HepG2 (cell line): ENCODE measurements around the gene COMT.

ENCODE experiments used
- MZF1 ChIP-seq: sonication (generic); formaldehyde crosslinking; IDR thresholded peaks from 2 replicates; pipeline ENCODE4 v1.8.1; 2023; ENCODE audit warnings: mild to moderate bottlenecking, missing genetic modification reagents, borderline replicate concordance
- POLR2A ChIP-seq, 2 experiments: IDR thresholded peaks; 2 replicates each; pipeline ENCODE4 v1.6.1; 2011; ENCODE audit warnings: low read depth in 2 of 2, low read length in 2 of 2, mild to moderate bottlenecking in 1 of 2, moderate library complexity in 1 of 2; ENCODE audit not compliant: insufficient read depth in 1 of 2
- SMC3 ChIP-seq: IDR thresholded peaks from 2 replicates; pipeline ENCODE4 v1.6.1; 2011; ENCODE audit warnings: low read length, improper control_type of control experiment
- SNAPC5 ChIP-seq: sonication (generic); formaldehyde crosslinking; IDR thresholded peaks from 2 replicates; pipeline ENCODE4 v1.8.1; 2023; ENCODE audit warnings: mild to moderate bottlenecking, missing genetic modification reagents, borderline replicate concordance
- TRIM24 ChIP-seq: sonication (generic); formaldehyde crosslinking; IDR thresholded peaks from 2 replicates; pipeline ENCODE4 v1.8.0; 2022; ENCODE audit warnings: mild to moderate bottlenecking, missing genetic modification reagents
- TF ChIP-seq, protein P1 (sequence below): sonication (generic); formaldehyde crosslinking; IDR thresholded peaks from 2 replicates; pipeline ENCODE4 v1.5.0; 2020; ENCODE audit warnings: mild to moderate bottlenecking, missing genetic modification reagents, moderate library complexity
- TF ChIP-seq, protein P2 (sequence below): sonication (generic); formaldehyde crosslinking; IDR thresholded peaks from 2 replicates; pipeline ENCODE4 v1.5.0; 2020; ENCODE audit warnings: missing genetic modification reagents, mild to moderate bottlenecking, borderline replicate concordance

DNA sequence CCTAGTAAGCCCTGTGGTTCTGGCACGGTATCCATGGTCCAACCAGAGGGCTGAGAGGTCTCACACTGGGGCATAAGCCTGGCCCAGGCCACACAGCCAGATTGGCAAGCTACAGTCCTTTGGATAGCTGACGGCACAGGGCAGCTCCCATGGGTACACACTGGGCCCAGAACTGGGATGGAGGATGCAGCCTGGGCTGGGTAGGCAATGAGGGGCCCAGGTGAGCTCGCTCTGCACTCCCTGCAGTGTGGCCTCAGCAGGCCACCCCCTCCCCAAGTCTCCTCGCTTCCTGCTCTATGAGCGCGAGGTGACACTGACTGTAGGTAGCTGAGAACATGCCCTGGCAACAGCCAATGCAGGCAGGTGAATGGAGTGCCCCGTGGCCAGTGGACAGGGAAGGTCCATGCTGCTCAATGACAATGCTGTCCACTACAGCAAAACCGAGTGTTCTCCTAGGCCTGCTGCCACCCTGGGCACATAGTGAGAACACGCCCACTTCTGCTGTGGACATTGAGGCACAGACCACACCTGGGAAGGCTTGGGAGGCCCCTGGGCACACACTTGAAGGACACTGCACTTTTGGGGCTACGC lies 71.3 kb downstream of the COMT start:
- TF ChIP-seq, protein P1, sequence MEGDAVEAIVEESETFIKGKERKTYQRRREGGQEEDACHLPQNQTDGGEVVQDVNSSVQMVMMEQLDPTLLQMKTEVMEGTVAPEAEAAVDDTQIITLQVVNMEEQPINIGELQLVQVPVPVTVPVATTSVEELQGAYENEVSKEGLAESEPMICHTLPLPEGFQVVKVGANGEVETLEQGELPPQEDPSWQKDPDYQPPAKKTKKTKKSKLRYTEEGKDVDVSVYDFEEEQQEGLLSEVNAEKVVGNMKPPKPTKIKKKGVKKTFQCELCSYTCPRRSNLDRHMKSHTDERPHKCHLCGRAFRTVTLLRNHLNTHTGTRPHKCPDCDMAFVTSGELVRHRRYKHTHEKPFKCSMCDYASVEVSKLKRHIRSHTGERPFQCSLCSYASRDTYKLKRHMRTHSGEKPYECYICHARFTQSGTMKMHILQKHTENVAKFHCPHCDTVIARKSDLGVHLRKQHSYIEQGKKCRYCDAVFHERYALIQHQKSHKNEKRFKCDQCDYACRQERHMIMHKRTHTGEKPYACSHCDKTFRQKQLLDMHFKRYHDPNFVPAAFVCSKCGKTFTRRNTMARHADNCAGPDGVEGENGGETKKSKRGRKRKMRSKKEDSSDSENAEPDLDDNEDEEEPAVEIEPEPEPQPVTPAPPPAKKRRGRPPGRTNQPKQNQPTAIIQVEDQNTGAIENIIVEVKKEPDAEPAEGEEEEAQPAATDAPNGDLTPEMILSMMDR (CRISPR knock-in tag), result no peak
- TF ChIP-seq TRIM24 (CRISPR knock-in tag) (no peak), POLR2A (IDR thresholded peaks at IDR 0.05; ENCODE audit: insufficient read depth in 1 of 2, low read depth in 2 of 2, low read length in 2 of 2) (no peak), MZF1 (no peak), SNAPC5 (CRISPR knock-in tag) (no peak), SMC3 (no peak)
- TF ChIP-seq, protein P2, sequence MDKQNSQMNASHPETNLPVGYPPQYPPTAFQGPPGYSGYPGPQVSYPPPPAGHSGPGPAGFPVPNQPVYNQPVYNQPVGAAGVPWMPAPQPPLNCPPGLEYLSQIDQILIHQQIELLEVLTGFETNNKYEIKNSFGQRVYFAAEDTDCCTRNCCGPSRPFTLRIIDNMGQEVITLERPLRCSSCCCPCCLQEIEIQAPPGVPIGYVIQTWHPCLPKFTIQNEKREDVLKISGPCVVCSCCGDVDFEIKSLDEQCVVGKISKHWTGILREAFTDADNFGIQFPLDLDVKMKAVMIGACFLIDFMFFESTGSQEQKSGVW, result no peak
